Pancreas (tissue), 10 donors: ENCODE measurements around the gene PTBP3. TPM values are rescaled to one million over a fixed set of nuclear protein-coding genes. Genes with fewer than 3 reads are reported as not detected.
"Not testable (repeated sequence)": the region's sequence is repeated elsewhere in the genome, so short reads cannot be mapped to it uniquely, and the experiment has no call there.

Experiments
- ATAC-seq, 4 donors: fragments of 200-7000 bp; cut with Tn5 transposase; one replicate each; pipeline versions ENCODE4 v1.8.0 to v1.9.1; 2020; ENCODE audit warnings: mild to moderate bottlenecking in 4 of 4, moderate library complexity in 4 of 4
- DNase-seq, 6 donors: peaks; one replicate each; pipeline ENCODE4 v3.0.0-alpha.2; 2020
- FAIRE-seq: peaks from 2 replicates; lab custom pipeline; 2012; peaks lifted over from hg19 to GRCh38; lab: Jason Lieb, UNC
- H3K27ac ChIP-seq, 4 donors: fragments of 200-600 bp; sonication (generic); 1 replicate in 3 of 4; 2 replicates in 1 of 4; pipeline versions ENCODE4 v1.5.0 to v1.8.0; 2020
- H3K27me3 ChIP-seq, 4 donors: fragments of 200-600 bp; one replicate each; pipeline ENCODE4 v1.8.0; 2021
- H3K36me3 ChIP-seq, 3 donors: fragments of 200-600 bp; sonication (generic) in 1 of 3; one replicate each; pipeline versions ENCODE4 v1.5.0 to v1.8.0; 2020 to 2021
- H3K4me1 ChIP-seq, 3 donors: fragments of 200-600 bp; one replicate each; pipeline ENCODE4 v1.8.0; 2021
- H3K4me3 ChIP-seq, 4 donors: fragments of 200-600 bp; sonication (generic) in 2 of 4; one replicate each; pipeline versions ENCODE4 v1.5.0 to v1.8.0; 2020 to 2021
- H3K9me3 ChIP-seq, 4 donors: fragments of 200-600 bp; one replicate each; pipeline ENCODE4 v1.8.0; 2021
- WGBS, 2 donors: extraction: QIAGEN DNeasy Blood & Tissue Kit; methylation state at CpG; one replicate each; pipeline ENCODE4 v1.1.7; 2013; 5-methylcytosine and 5-hydroxymethylcytosine counted together
- intact Hi-C, 3 donors: fragments of 100-400 bp; cut with DNase I; formaldehyde crosslinking; loops; one replicate each; pipeline versions ENCODE4 v1.11.1 to v1.14.2; 2022
- polyA plus RNA-seq, 2 donors: library from polyadenylated mRNA; stranded (reverse); fragments of 200-250 nt; gene quantifications; one replicate each; pipeline ENCODE4 v1.2.3, GENCODE V29; 2013
- total RNA-seq, 6 donors: library from RNA; stranded (reverse); fragmentation: NEBNext Ultra II Directional in 4 of 6; extraction: Animal tissue kit (Norgen Biotek cat#: 25700) in 4 of 6; gene quantifications; one replicate each; pipeline versions ENCODE4 v1.2.1 to v1.2.4, GENCODE V29; 2021 to 2023
- TF ChIP-seq, protein P1 (sequence below), 4 donors: fragments of 200-600 bp; sonication (generic) in 3 of 4; IDR thresholded peaks; one replicate each; pipeline versions ENCODE4 v1.5.0 to v1.8.0; 2021; ENCODE audit warnings: antibody characterized with exemption in 4 of 4
- donor health status: healthy with polysubstance abuse.
- donor health status: DM: no; HTN: no; CAD: no; lungs with moderate emphysema.
- donor health status: DM: no; HTN: no; CAD: no.
- donor health status: control.
- donor health status: control.
- donor health status: Bipolar disorder and iron deficiency.
- donor health status: DM: yes; HTN: yes; CAD: no.
- donor health status: DM: no; HTN: no; CAD: no.
- donor health status: DM: no; HTN: no; CAD: no.
- donor health status: DM: yes; HTN: yes; CAD: no.

PTBP3 gene
- total and polyA plus RNA-seq, 8 donors: 4.4 to 51.5 (median 28.3) TPM

- ATAC-seq (no peak), DNase-seq (no peak), FAIRE-seq (no peak)
- Histone ChIP-seq H3K27me3 (no peaks in the 10 kb centered on the region), H3K4me3 (peak overlapping the region in 2 of 4 donors; percentile 63 to 71), H3K9me3 (no peaks in the 10 kb centered on the region), H3K4me1 (peaks cover 8 to 22% (median 17%) of the 10 kb centered on the region in 3 donors), H3K27ac (peak overlapping the region in 1 of 4 donors; percentile 99), H3K36me3 (no peaks in the 10 kb centered on the region)
- WGBS, 2 donors: 20 to 29% methylated on average over 1 of the region's 1 CpG
- TF ChIP-seq, protein P1, sequence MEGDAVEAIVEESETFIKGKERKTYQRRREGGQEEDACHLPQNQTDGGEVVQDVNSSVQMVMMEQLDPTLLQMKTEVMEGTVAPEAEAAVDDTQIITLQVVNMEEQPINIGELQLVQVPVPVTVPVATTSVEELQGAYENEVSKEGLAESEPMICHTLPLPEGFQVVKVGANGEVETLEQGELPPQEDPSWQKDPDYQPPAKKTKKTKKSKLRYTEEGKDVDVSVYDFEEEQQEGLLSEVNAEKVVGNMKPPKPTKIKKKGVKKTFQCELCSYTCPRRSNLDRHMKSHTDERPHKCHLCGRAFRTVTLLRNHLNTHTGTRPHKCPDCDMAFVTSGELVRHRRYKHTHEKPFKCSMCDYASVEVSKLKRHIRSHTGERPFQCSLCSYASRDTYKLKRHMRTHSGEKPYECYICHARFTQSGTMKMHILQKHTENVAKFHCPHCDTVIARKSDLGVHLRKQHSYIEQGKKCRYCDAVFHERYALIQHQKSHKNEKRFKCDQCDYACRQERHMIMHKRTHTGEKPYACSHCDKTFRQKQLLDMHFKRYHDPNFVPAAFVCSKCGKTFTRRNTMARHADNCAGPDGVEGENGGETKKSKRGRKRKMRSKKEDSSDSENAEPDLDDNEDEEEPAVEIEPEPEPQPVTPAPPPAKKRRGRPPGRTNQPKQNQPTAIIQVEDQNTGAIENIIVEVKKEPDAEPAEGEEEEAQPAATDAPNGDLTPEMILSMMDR (IDR thresholded peaks at IDR 0.05): no peak
- intact Hi-C loops: no loop called here
Measured at GRCh38 chr9:112377684-112378327, 44.4 kb upstream of the PTBP3 start.

- Histone ChIP-seq H3K4me3 (no peak overlapping the region), H3K36me3 (no peaks in the 10 kb centered on the region), H3K4me1 (peaks cover 8 to 17% (median 16%) of the 10 kb centered on the region in 3 donors), H3K27ac (no peak overlapping the region), H3K9me3 (no peaks in the 10 kb centered on the region), H3K27me3 (no peaks in the 10 kb centered on the region)
- FAIRE-seq (no peak), DNase-seq (no peak), ATAC-seq (no peak)
- WGBS, 2 donors: 47 to 63% methylated on average over 2 of the region's 2 CpGs
- TF ChIP-seq, protein P1 (IDR thresholded peaks at IDR 0.05): no peak
- intact Hi-C loops: no loop called here
Measured at GRCh38 chr9:112377087-112377486, 43.7 kb upstream of the PTBP3 start.

GRCh38 chr9:112375361-112375760, 41.9 kb upstream of the PTBP3 start:
- FAIRE-seq: no peak
- no peak overlapping the region for H3K4me3 ChIP-seq
- intact Hi-C loops: no loop called here

GRCh38 chr9:112374232-112374631, 40.8 kb upstream of the PTBP3 start:
- H3K9me3 ChIP-seq, ATAC-seq, H3K27ac ChIP-seq, H3K36me3 ChIP-seq, H3K27me3 ChIP-seq, intact Hi-C loops, DNase-seq, FAIRE-seq, H3K4me3 ChIP-seq: not testable (repeated sequence)
- 97 to 98% methylated on average over 2 of the region's 2 CpGs for WGBS, 2 donors
- peaks cover 8 to 17% (median 16%) of the 10 kb centered on the region in 3 donors for H3K4me1 ChIP-seq

More at GRCh38 chr9:112375361-112375760, 41.9 kb upstream of the PTBP3 start:
- no peaks in the 10 kb centered on the region for H3K36me3 ChIP-seq
- TF ChIP-seq, protein P1 (IDR thresholded peaks at IDR 0.05): no peak
- DNase-seq (no peak), ATAC-seq (no peak)
- H3K9me3 ChIP-seq: no peaks in the 10 kb centered on the region
- H3K27me3 ChIP-seq: no peaks in the 10 kb centered on the region
- no peak overlapping the region for H3K27ac ChIP-seq
- 95 to 96% methylated on average over 5 of the region's 5 CpGs for WGBS, 2 donors
- H3K4me1 ChIP-seq: peaks cover 8 to 17% (median 16%) of the 10 kb centered on the region in 3 donors

GRCh38 chr9:112373666-112374065, 40.2 kb upstream of the PTBP3 start:
- H3K4me3 ChIP-seq, ATAC-seq, H3K36me3 ChIP-seq, DNase-seq, H3K27ac ChIP-seq, FAIRE-seq, intact Hi-C loops, H3K9me3 ChIP-seq, H3K27me3 ChIP-seq: not testable (repeated sequence)
- peaks cover 8 to 17% (median 16%) of the 10 kb centered on the region in 3 donors for H3K4me1 ChIP-seq
- 85 to 89% methylated on average over 2 of the region's 2 CpGs for WGBS, 2 donors

DNA sequence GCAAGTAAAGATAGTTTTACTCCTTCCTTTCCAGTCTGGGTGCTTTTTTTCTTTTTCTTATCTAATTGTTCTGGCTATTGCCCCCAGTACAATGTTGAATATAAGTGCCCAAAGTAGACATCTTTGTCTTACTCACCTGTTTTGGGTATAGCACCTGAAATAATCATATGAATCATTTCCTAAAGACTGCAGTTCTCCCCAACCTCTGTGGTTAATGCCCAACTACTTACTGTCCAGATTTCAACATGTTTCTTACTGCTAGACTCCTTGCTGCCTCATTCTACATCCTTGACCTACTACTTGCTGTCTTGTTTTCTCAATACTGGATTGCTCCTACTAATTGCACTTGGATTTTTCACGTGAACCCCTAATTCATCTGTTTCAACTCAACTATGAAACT, 37.6 kb upstream of the PTBP3 start:
- DNase-seq (no peak), FAIRE-seq (no peak), ATAC-seq (no peak)
- Histone ChIP-seq H3K4me1 (no peaks in the 10 kb centered on the region), H3K27me3 (no peaks in the 10 kb centered on the region), H3K4me3 (no peak overlapping the region), H3K27ac (no peak overlapping the region), H3K36me3 (no peaks in the 10 kb centered on the region), H3K9me3 (no peaks in the 10 kb centered on the region)
- TF ChIP-seq, protein P1 (IDR thresholded peaks at IDR 0.05): no peak
- WGBS, 2 donors: 60 to 98% methylated on average over 1 of the region's 1 CpG
- intact Hi-C loops: no loop called here
